HCT116 (cell line): ENCODE data around the gene ZNF324B. TPM values are rescaled to one million over a fixed set of nuclear protein-coding genes. Genes with fewer than 3 reads are reported as not detected.

ENCODE experiments used
- ATAC-seq: fragments of 200-7000 bp; cut with Tn5 transposase; 2 replicates; pipeline ENCODE4 v1.9.1; 2020; ENCODE audit warnings: mild to moderate bottlenecking, moderate library complexity
- BruUV-seq: library from RNA; stranded (reverse); fragments of 400-500 nt; replicated peaks from 2 replicates; lab custom pipeline; 2021; lab: Mats Ljungman, UMichigan
- CTCF ChIA-PET: fragments of 300-600 bp; sonication (Branson Sonifier 250); formaldehyde crosslinking; loops from one replicate; lab custom pipeline; 2021; ENCODE audit warnings: antibody characterized with exemption; lab: Charles Lee
- POLR2A ChIA-PET: fragments of 300-600, 350-600 bp; sonication (Branson Sonifier 250); formaldehyde crosslinking; loops from one replicate; lab custom pipeline; 2021; ENCODE audit warnings: antibody characterized with exemption; lab: Charles Lee
- RAD21 ChIA-PET, 2 experiments: fragments of 300-600 bp; sonication (Branson Sonifier 250); formaldehyde crosslinking; loops; one replicate each; lab custom pipeline; 2023; ENCODE audit warnings: low total read pairs in 2 of 2; ENCODE audit not compliant: uncharacterized antibody in 2 of 2, unreplicated experiment in 2 of 2, low non-redundant PET in 1 of 2; lab: Charles Lee
- DNase-seq: peaks from one replicate; pipeline ENCODE4 v3.0.0-alpha.2; 2010; ENCODE audit warnings: low read depth, low spot score
- H2AFZ ChIP-seq: fragments of 200-600 bp; shearing (Covaris generic), sonication (generic); 2 replicates; pipeline ENCODE4 v1.6.1; 2017; ENCODE audit warnings: low read depth, mixed run types, mixed read lengths, antibody characterized with exemption, low read length; ENCODE audit not compliant: poor library complexity, severe bottlenecking
- H3K27ac ChIP-seq: 2 replicates; pipeline ENCODE4 v1.5.1; 2012; ENCODE audit warnings: low read depth, low read length
- H3K27me3 ChIP-seq: fragments of 200-600 bp; sonication (generic); 2 replicates; pipeline ENCODE4 v1.6.1; 2016; ENCODE audit warnings: mixed run types, low read length, mixed read lengths; ENCODE audit not compliant: insufficient read depth
- H3K36me3 ChIP-seq, 2 experiments: fragments of 200-500 bp in 1 of 2; fragments of 200-600 bp in 1 of 2; sonication (Bioruptor generic) in 1 of 2; sonication (generic) in 1 of 2; 2 replicates each; pipeline versions ENCODE4 v1.5.1 to v1.6.1; 2014 to 2016; ENCODE audit warnings: low read length in 2 of 2, inconsistent platforms in 1 of 2, mixed read lengths in 1 of 2, mixed run types in 1 of 2; ENCODE audit not compliant: insufficient read depth in 2 of 2, control insufficient read depth in 1 of 2
- H3K4me1 ChIP-seq, 2 experiments: fragments of 200-600 bp in 1 of 2; sonication (generic) in 1 of 2; 2 replicates each; pipeline versions ENCODE4 v1.5.1 to v1.6.1; 2012 to 2017; ENCODE audit warnings: low read length in 2 of 2, inconsistent platforms in 1 of 2, mild to moderate bottlenecking in 1 of 2, mixed read lengths in 1 of 2, mixed run types in 1 of 2, moderate library complexity in 1 of 2; ENCODE audit not compliant: insufficient read depth in 2 of 2, control insufficient read depth in 1 of 2
- H3K4me2 ChIP-seq: fragments of 200-600 bp; sonication (generic); 2 replicates; pipeline ENCODE4 v1.6.1; 2017; ENCODE audit warnings: mixed run types, low read length, mixed read lengths
- H3K4me3 ChIP-seq, 2 experiments: fragments of 200-600 bp in 1 of 2; sonication (generic) in 1 of 2; replicated peaks in 1 of 2; 2 replicates each; pipeline ENCODE4 v1.5.1; 2011 to 2016; ENCODE audit warnings: low read length in 2 of 2, control low read depth in 1 of 2, low read depth in 1 of 2, mild to moderate bottlenecking in 1 of 2, mixed read lengths in 1 of 2, mixed run types in 1 of 2
- H3K79me2 ChIP-seq: fragments of 200-600 bp; sonication (generic); 2 replicates; pipeline ENCODE4 v1.6.1; 2017; ENCODE audit warnings: mild to moderate bottlenecking, mixed run types, low read length, moderate library complexity, mixed read lengths; ENCODE audit not compliant: insufficient read depth
- H3K9ac ChIP-seq: fragments of 200-600 bp; sonication (generic); 2 replicates; pipeline ENCODE4 v1.6.1; 2016; ENCODE audit warnings: low read length, mixed read lengths
- H3K9me2 ChIP-seq: fragments of 200-600 bp; sonication (generic), shearing (Covaris generic); 2 replicates; pipeline ENCODE4 v1.6.1; 2017; ENCODE audit warnings: mixed run types, mild to moderate bottlenecking, moderate library complexity; ENCODE audit not compliant: insufficient read depth
- H3K9me3 ChIP-seq, 2 experiments: fragments of 200-500 bp in 1 of 2; fragments of 200-600 bp in 1 of 2; sonication (Bioruptor generic) in 1 of 2; sonication (generic) in 1 of 2; 2 replicates each; pipeline ENCODE4 v1.6.1; 2014 to 2017; ENCODE audit warnings: low read length in 2 of 2, mixed read lengths in 2 of 2, inconsistent platforms in 1 of 2, low read depth in 1 of 2, mild to moderate bottlenecking in 1 of 2, mixed run types in 1 of 2, moderate library complexity in 1 of 2; ENCODE audit not compliant: control insufficient read depth in 1 of 2, insufficient read depth in 1 of 2
- H4K20me1 ChIP-seq: fragments of 200-600 bp; sonication (generic), shearing (Covaris generic); 2 replicates; pipeline ENCODE4 v1.6.1; 2017; ENCODE audit warnings: mixed run types, mild to moderate bottlenecking, moderate library complexity; ENCODE audit not compliant: insufficient read depth
- ELF1 ChIP-seq: IDR thresholded peaks from 2 replicates; pipeline ENCODE4 v1.6.1; 2012; ENCODE audit warnings: low read depth, borderline replicate concordance
- EZH2 ChIP-seq: fragments of 200-600 bp; sonication (generic); IDR thresholded peaks from 2 replicates; pipeline ENCODE4 v1.6.1; 2017; ENCODE audit warnings: antibody characterized with exemption, mixed run types
- FOSL1 ChIP-seq: IDR thresholded peaks from 2 replicates; pipeline ENCODE4 v1.6.1; 2012; ENCODE audit warnings: low read depth
- JUND ChIP-seq: IDR thresholded peaks from 2 replicates; pipeline ENCODE4 v1.6.1; 2012
- POLR2A ChIP-seq: IDR thresholded peaks from 2 replicates; pipeline ENCODE4 v1.7.0; 2011; ENCODE audit warnings: borderline replicate concordance; ENCODE audit not compliant: insufficient read depth, insufficient read length; ENCODE audit errors: extremely low read depth
- ZFX ChIP-seq: fragments of 450-650 bp; IDR thresholded peaks from 2 replicates; pipeline ENCODE4 v1.6.1; 2017
- ZNF274 ChIP-seq: fragments of 200-500 bp; sonication (Bioruptor generic); IDR thresholded peaks from 2 replicates; pipeline ENCODE4 v1.6.1; 2014; ENCODE audit warnings: mild to moderate bottlenecking, low read depth, low read length, inconsistent platforms
- intact Hi-C: fragments of 100-400 bp; cut with micrococcal nuclease; formaldehyde crosslinking; loops from 2 replicates; pipeline ENCODE4 v1.10.0; 2022
- total RNA-seq: library from RNA; stranded (reverse); gene quantifications from one replicate; pipeline ENCODE4 v1.2.1, GENCODE V29; 2021; ENCODE audit not compliant: unreplicated experiment
- TF ChIP-seq, protein P1 (sequence below): IDR thresholded peaks from 2 replicates; pipeline ENCODE4 v1.6.1; 2011; ENCODE audit warnings: mild to moderate bottlenecking, low read length, moderate library complexity; ENCODE audit not compliant: insufficient replicate concordance; ENCODE audit errors: extremely low read depth
- TF ChIP-seq, protein P2 (sequence below): IDR thresholded peaks from 2 replicates; pipeline ENCODE4 v1.6.1; 2012
- TF ChIP-seq, protein P3 (sequence below), 3 experiments: fragments of 200-600 bp in 1 of 3; sonication (generic) in 1 of 3; IDR thresholded peaks in 2 of 3; conservative IDR thresholded peaks in 1 of 3; 2 replicates each; pipeline ENCODE4 v1.5.1; 2012 to 2017; ENCODE audit warnings: low read depth in 2 of 3, low read length in 2 of 3, antibody characterized with exemption in 1 of 3, borderline replicate concordance in 1 of 3, control low read depth in 1 of 3, mild to moderate bottlenecking in 1 of 3, mixed read lengths in 1 of 3, mixed run types in 1 of 3, moderate library complexity in 1 of 3; ENCODE audit not compliant: insufficient read depth in 1 of 3
- TF ChIP-seq, protein P4 (sequence below): IDR thresholded peaks from 2 replicates; pipeline ENCODE4 v1.6.1; 2012; ENCODE audit warnings: low read depth
- TF ChIP-seq, protein P5 (sequence below): IDR thresholded peaks from 2 replicates; pipeline ENCODE4 v1.6.1; 2012

The ZNF324B gene
- total RNA-seq, 1 experiment from 2014 or later = 9.4 TPM

DNA sequence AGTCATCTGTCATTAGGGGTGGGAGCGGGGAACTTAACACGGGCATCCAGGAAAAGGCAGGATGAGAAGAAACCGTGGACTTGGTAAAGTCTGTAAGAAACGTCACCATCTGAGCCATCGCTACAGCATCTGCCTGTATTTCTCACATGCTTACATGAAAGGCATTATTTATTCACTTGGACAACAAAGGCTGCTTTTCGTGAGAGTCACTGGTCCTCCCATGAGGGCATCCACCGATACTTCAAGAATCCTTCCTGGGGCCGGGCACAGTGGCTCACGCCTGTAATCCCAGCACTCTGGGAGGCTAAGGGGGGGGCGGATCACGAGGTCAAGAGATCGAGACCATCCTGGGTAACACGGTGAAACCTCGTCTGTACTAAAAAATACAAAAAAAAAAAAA lies 40.8 kb downstream of the ZNF324B start:
- Histone ChIP-seq H3K4me1 (no peaks in the 10 kb centered on the region), H3K79me2 (peaks cover 6% of the 10 kb centered on the region; the same call in 1 of the 2 replicates), H3K4me2 (no peak overlapping the region), H3K27me3 (no peaks in the 10 kb centered on the region), H3K27ac (no peak overlapping the region), H4K20me1 (no peaks in the 10 kb centered on the region), H3K36me3 (no peaks in the 10 kb centered on the region), H3K9me2 (no peaks in the 10 kb centered on the region), H3K9ac (no peak overlapping the region), H3K9me3 (no peaks in the 10 kb centered on the region), H2AFZ (no peak overlapping the region), H3K4me3 (no peak overlapping the region)
- no peak for ATAC-seq
- intact Hi-C loops = no loop called here
- CTCF ChIA-PET = no interaction called here
- RAD21 ChIA-PET = no interaction called here
- no peak for TF ChIP-seq FOSL1
- TF ChIP-seq, protein P1, sequence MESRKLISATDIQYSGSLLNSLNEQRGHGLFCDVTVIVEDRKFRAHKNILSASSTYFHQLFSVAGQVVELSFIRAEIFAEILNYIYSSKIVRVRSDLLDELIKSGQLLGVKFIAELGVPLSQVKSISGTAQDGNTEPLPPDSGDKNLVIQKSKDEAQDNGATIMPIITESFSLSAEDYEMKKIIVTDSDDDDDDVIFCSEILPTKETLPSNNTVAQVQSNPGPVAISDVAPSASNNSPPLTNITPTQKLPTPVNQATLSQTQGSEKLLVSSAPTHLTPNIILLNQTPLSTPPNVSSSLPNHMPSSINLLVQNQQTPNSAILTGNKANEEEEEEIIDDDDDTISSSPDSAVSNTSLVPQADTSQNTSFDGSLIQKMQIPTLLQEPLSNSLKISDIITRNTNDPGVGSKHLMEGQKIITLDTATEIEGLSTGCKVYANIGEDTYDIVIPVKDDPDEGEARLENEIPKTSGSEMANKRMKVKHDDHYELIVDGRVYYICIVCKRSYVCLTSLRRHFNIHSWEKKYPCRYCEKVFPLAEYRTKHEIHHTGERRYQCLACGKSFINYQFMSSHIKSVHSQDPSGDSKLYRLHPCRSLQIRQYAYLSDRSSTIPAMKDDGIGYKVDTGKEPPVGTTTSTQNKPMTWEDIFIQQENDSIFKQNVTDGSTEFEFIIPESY = no peak
- TF ChIP-seq ZFX = no peak
- no peak for TF ChIP-seq EZH2
- TF ChIP-seq JUND = no peak
- TF ChIP-seq, protein P2, sequence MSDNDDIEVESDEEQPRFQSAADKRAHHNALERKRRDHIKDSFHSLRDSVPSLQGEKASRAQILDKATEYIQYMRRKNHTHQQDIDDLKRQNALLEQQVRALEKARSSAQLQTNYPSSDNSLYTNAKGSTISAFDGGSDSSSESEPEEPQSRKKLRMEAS = no peak
- TF ChIP-seq POLR2A = no peak
- TF ChIP-seq, protein P3, sequence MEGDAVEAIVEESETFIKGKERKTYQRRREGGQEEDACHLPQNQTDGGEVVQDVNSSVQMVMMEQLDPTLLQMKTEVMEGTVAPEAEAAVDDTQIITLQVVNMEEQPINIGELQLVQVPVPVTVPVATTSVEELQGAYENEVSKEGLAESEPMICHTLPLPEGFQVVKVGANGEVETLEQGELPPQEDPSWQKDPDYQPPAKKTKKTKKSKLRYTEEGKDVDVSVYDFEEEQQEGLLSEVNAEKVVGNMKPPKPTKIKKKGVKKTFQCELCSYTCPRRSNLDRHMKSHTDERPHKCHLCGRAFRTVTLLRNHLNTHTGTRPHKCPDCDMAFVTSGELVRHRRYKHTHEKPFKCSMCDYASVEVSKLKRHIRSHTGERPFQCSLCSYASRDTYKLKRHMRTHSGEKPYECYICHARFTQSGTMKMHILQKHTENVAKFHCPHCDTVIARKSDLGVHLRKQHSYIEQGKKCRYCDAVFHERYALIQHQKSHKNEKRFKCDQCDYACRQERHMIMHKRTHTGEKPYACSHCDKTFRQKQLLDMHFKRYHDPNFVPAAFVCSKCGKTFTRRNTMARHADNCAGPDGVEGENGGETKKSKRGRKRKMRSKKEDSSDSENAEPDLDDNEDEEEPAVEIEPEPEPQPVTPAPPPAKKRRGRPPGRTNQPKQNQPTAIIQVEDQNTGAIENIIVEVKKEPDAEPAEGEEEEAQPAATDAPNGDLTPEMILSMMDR (IDR thresholded peaks at IDR 0.05 in 2 of 3, conservative IDR thresholded peaks at IDR 0.05 in 1 of 3; ENCODE audit: borderline replicate concordance in 1 of 3, insufficient read depth in 1 of 3, low read depth in 2 of 3, low read length in 2 of 3) = no peak
- TF ChIP-seq, protein P4, sequence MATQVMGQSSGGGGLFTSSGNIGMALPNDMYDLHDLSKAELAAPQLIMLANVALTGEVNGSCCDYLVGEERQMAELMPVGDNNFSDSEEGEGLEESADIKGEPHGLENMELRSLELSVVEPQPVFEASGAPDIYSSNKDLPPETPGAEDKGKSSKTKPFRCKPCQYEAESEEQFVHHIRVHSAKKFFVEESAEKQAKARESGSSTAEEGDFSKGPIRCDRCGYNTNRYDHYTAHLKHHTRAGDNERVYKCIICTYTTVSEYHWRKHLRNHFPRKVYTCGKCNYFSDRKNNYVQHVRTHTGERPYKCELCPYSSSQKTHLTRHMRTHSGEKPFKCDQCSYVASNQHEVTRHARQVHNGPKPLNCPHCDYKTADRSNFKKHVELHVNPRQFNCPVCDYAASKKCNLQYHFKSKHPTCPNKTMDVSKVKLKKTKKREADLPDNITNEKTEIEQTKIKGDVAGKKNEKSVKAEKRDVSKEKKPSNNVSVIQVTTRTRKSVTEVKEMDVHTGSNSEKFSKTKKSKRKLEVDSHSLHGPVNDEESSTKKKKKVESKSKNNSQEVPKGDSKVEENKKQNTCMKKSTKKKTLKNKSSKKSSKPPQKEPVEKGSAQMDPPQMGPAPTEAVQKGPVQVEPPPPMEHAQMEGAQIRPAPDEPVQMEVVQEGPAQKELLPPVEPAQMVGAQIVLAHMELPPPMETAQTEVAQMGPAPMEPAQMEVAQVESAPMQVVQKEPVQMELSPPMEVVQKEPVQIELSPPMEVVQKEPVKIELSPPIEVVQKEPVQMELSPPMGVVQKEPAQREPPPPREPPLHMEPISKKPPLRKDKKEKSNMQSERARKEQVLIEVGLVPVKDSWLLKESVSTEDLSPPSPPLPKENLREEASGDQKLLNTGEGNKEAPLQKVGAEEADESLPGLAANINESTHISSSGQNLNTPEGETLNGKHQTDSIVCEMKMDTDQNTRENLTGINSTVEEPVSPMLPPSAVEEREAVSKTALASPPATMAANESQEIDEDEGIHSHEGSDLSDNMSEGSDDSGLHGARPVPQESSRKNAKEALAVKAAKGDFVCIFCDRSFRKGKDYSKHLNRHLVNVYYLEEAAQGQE = no peak
- TF ChIP-seq ZNF274 = no peak
- TF ChIP-seq ELF1 = no peak
- TF ChIP-seq, protein P5, sequence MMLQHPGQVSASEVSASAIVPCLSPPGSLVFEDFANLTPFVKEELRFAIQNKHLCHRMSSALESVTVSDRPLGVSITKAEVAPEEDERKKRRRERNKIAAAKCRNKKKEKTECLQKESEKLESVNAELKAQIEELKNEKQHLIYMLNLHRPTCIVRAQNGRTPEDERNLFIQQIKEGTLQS = no peak
- POLR2A ChIA-PET = no interaction called here
- DNase-seq = no peak
- BruUV-seq = no TSS peak
